Measurements from ENCODE around the gene GORAB. TPM values are rescaled to one million over a fixed set of nuclear protein-coding genes. Genes with fewer than 3 reads are reported as not detected.

Gene GORAB
- total and polyA plus RNA-seq, 9 of the 15 experiments (the other 6 are each of a cell fraction or from before 2014, with no cell fraction given), result 4.4 to 12.9 (median 8.9) TPM

DNA sequence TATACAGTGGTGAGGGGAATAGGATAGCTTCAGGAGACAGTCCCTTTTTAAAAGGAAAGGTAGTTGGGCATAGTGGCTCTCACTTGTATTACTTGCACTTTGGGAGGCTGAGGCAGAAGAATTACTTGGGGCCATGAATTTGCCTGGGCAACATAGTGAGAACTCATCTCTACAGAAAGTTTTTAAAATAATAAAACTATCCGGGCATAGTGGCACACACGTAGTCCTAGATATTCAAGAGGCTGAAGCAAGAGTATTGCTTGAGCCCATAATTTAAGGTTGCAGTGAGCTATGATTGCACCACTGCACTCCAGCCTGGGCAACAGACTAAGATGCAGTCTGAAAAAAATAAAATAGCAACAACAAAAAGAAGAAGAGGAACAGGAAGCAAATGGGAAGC is 27.2 kb downstream of the GORAB start:
- Histone ChIP-seq H3K79me2 (ENCODE audit: control insufficient read depth, insufficient read depth, low read length) (no peaks in the 10 kb centered on the region), H3K27ac (ENCODE audit: extremely low read depth, low read depth, low read length) (no peak overlapping the region), H3K9me1 (ENCODE audit: control insufficient read depth, insufficient read depth, low read length) (no peaks in the 10 kb centered on the region), H3K4me2 (ENCODE audit: insufficient read depth, low read length) (no peak overlapping the region), H3K36me3 (ENCODE audit: control insufficient read depth, insufficient read depth, low read length) (no peaks in the 10 kb centered on the region), H4K20me1 (replicated peaks; ENCODE audit: control insufficient read depth, insufficient read depth, low read length) (no peaks in the 10 kb centered on the region), H3K4me3 (no peak overlapping the region), H2AFZ (ENCODE audit: low read depth, low read length) (no peak overlapping the region), H3K4me1 (replicated peaks in 1 of 2; ENCODE audit: control insufficient read depth in 2 of 2, insufficient read depth in 2 of 2, low read length in 2 of 2) (no peaks in the 10 kb centered on the region; a peak in 1 of 5 replicates), H3K9me3 (replicated peaks; ENCODE audit: control insufficient read depth, insufficient read depth, low read depth, low read length) (no peaks in the 10 kb centered on the region), H3K27me3 (ENCODE audit: control insufficient read depth in 2 of 2, insufficient read depth in 2 of 2, low read length in 2 of 2) (no peaks in the 10 kb centered on the region), H3K9ac (ENCODE audit: insufficient read depth in 1 of 2, low read depth in 2 of 2, low read length in 2 of 2) (no peak overlapping the region)
- DNase-seq (ENCODE audit: extremely low read depth in 1 of 4, low spot score in 3 of 4) (no peak), ATAC-seq (no peak), FAIRE-seq (no peak)
- 3% methylated on average over 2 of the region's 2 CpGs for WGBS (ENCODE audit: insufficient coverage, low coverage, missing lambda C conversion rate)
- BruUV-seq (replicated peaks), result no TSS peak
- CTCF ChIA-PET (ENCODE audit: low intra/inter-chr PET ratio), result no interaction called here
- intact Hi-C loops (cut with micrococcal nuclease) (no loop called here), in situ Hi-C loops (cut with MboI) (no loop called here)
- POLR2A ChIA-PET, result no interaction called here
- TF ChIP-seq ASH1L (IDR thresholded peaks at IDR 0.05; ENCODE audit: borderline replicate concordance, low read depth, partially characterized antibody) (no peak), YY1 (IDR thresholded peaks at IDR 0.05; ENCODE audit: borderline replicate concordance in 1 of 3, control insufficient read depth in 1 of 3, extremely low read depth in 1 of 3, insufficient read depth in 3 of 3, insufficient read length in 1 of 3, insufficient replicate concordance in 2 of 3, low read depth in 1 of 3, low read length in 2 of 3) (no peak), TFAM (CRISPR knock-in tag; conservative IDR thresholded peaks at IDR 0.05) (no peak), ZNF224 (CRISPR knock-in tag; IDR thresholded peaks at IDR 0.05) (no peak), ZFP1 (CRISPR knock-in tag; IDR thresholded peaks at IDR 0.05) (no peak), COPS2 (conservative IDR thresholded peaks at IDR 0.05) (no peak), CBFB (CRISPR knock-in tag; IDR thresholded peaks at IDR 0.05) (no peak), SMARCE1 (IDR thresholded peaks at IDR 0.05) (no peak), ZNF778 (CRISPR knock-in tag; IDR thresholded peaks at IDR 0.05) (no peak)
- TF ChIP-seq, protein P1, sequence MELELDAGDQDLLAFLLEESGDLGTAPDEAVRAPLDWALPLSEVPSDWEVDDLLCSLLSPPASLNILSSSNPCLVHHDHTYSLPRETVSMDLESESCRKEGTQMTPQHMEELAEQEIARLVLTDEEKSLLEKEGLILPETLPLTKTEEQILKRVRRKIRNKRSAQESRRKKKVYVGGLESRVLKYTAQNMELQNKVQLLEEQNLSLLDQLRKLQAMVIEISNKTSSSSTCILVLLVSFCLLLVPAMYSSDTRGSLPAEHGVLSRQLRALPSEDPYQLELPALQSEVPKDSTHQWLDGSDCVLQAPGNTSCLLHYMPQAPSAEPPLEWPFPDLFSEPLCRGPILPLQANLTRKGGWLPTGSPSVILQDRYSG (tag; conservative IDR thresholded peaks at IDR 0.05; ENCODE audit: low read depth), result no peak
- TF ChIP-seq, protein P2, sequence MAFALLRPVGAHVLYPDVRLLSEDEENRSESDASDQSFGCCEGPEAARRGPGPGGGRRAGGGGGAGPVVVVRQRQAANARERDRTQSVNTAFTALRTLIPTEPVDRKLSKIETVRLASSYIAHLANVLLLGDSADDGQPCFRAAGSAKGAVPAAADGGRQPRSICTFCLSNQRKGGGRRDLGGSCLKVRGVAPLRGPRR (CRISPR knock-in tag; IDR thresholded peaks at IDR 0.05), result no peak
- TF ChIP-seq, protein P3, sequence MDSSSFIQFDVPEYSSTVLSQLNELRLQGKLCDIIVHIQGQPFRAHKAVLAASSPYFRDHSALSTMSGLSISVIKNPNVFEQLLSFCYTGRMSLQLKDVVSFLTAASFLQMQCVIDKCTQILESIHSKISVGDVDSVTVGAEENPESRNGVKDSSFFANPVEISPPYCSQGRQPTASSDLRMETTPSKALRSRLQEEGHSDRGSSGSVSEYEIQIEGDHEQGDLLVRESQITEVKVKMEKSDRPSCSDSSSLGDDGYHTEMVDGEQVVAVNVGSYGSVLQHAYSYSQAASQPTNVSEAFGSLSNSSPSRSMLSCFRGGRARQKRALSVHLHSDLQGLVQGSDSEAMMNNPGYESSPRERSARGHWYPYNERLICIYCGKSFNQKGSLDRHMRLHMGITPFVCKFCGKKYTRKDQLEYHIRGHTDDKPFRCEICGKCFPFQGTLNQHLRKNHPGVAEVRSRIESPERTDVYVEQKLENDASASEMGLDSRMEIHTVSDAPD (CRISPR knock-in tag; IDR thresholded peaks at IDR 0.05), result no peak
- TF ChIP-seq, protein P4, sequence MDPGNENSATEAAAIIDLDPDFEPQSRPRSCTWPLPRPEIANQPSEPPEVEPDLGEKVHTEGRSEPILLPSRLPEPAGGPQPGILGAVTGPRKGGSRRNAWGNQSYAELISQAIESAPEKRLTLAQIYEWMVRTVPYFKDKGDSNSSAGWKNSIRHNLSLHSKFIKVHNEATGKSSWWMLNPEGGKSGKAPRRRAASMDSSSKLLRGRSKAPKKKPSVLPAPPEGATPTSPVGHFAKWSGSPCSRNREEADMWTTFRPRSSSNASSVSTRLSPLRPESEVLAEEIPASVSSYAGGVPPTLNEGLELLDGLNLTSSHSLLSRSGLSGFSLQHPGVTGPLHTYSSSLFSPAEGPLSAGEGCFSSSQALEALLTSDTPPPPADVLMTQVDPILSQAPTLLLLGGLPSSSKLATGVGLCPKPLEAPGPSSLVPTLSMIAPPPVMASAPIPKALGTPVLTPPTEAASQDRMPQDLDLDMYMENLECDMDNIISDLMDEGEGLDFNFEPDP (CRISPR knock-in tag; IDR thresholded peaks at IDR 0.05), result no peak
- TF ChIP-seq, protein P5, sequence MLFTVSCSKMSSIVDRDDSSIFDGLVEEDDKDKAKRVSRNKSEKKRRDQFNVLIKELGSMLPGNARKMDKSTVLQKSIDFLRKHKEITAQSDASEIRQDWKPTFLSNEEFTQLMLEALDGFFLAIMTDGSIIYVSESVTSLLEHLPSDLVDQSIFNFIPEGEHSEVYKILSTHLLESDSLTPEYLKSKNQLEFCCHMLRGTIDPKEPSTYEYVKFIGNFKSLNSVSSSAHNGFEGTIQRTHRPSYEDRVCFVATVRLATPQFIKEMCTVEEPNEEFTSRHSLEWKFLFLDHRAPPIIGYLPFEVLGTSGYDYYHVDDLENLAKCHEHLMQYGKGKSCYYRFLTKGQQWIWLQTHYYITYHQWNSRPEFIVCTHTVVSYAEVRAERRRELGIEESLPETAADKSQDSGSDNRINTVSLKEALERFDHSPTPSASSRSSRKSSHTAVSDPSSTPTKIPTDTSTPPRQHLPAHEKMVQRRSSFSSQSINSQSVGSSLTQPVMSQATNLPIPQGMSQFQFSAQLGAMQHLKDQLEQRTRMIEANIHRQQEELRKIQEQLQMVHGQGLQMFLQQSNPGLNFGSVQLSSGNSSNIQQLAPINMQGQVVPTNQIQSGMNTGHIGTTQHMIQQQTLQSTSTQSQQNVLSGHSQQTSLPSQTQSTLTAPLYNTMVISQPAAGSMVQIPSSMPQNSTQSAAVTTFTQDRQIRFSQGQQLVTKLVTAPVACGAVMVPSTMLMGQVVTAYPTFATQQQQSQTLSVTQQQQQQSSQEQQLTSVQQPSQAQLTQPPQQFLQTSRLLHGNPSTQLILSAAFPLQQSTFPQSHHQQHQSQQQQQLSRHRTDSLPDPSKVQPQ (CRISPR knock-in tag; IDR thresholded peaks at IDR 0.05; ENCODE audit: borderline replicate concordance), result no peak

All from K562 (cell line).